Measurements from ENCODE around the gene KHDC4.

GRCh38 chr1:155957411-155957915, 23.2 kb upstream of the KHDC4 start:
- TF ChIP-seq CTCF (IDR thresholded peaks at IDR 0.05; ENCODE audit: insufficient read depth, low read depth, low read length) (no peak), EZH2 (IDR thresholded peaks at IDR 0.05; ENCODE audit: insufficient read depth, low read length) (no peak)
